Activated CD8-positive, alpha-beta memory T cell treated with anti-CD3 and anti-CD28 coated beads, Interleukin-2, amount 50 U/mL, for 24 hours (primary cell): ENCODE data around the gene CILP2.

Source experiments
- DNase-seq: peaks from one replicate; pipeline ENCODE4 v3.0.0-alpha.2; 2020; ENCODE audit errors: extremely low read depth

CILP2 gene

DNA sequence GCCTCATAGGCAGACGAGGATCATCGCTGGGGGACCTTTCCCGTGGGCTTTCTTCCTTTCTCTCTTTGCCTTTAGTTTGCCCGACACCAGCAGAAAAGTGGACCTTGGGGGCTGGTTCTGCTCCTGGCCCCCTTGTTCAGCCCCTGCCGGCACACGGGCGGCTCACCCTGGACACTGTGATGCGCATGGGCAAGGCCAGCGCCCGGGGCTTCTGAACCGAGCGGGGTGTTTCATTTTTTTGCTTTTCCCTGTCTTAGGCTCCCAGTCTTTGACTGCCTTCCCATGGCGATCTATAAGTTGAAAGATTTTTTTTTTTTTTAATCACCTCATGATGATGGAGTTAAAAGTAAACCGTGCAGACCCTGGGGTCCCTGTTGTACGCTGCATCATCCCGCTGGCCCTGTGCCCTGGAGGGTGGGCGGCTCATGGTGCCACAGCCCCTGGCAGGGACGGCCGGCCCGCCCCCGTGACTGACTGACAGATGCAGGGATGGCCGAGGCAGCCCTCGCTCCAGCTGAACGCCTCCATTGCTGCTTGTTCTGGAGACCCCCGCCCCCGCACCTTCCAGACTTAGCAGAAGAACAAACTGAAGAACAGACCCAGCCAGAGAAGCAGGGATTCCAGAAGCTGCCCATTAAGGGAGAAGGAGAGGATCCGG lies 32.3 kb upstream of the CILP2 start:
- no peak for DNase-seq

DNA sequence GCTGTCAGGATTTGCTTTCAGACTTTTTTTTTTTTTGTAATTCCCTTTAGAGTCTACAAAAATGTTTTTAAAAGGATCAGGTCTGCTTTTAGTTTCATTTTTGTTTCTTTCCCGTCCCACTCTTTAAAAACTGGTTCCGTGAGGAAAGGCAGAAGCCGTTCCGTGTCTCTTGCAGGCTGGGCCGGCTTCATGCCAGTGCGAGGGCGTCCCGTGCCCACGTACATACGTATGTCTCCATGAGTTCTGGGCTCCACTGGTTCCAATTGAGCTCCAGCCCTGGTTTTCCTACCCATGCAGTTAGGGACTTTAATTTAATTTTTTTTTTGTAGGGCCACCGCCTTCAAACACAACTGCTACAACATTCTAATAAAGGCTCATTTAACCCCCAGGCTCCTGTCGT lies 31.5 kb upstream of the CILP2 start:
- DNase-seq, result no peak

DNA sequence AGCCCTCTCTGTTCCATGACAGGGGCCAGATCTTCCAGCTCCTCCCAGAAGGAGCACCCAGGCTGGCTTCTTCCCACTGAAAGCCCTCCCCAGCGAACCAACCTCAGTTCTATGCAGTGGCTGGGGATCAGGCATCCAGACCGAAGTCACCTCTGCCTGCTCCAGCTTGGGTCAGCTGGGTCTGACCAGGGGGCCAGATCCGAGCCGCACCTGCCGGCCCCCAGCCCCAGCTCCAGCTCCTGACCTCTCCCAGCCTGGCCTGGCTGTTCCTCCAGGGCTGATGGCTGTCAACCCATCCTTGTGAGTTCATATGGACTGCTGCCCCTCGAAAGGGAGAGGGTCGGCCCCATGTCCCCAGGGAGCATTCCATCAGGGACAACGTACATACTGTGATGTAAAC lies 30.7 kb upstream of the CILP2 start:
- no peak for DNase-seq

DNA sequence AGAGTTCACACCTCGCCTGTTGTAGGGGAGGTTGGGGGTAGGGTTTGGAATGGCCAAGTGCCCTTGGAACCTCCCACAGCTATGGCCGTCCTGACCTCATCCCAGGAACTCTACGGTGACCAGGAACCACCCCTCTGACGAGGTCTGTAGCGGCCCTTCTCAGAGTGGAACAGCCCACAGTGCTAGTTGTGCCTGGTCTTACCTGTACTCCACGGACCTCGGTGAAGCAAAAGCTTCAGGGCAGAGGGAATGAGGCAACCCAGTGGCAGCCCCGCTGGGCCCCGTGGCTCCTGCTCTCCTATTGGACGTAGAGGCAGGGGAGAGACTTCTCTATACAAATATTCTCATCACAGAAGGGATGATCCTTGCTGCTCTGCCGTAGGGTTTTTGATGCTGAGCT lies 29.8 kb upstream of the CILP2 start:
- DNase-seq, result no peak

DNA sequence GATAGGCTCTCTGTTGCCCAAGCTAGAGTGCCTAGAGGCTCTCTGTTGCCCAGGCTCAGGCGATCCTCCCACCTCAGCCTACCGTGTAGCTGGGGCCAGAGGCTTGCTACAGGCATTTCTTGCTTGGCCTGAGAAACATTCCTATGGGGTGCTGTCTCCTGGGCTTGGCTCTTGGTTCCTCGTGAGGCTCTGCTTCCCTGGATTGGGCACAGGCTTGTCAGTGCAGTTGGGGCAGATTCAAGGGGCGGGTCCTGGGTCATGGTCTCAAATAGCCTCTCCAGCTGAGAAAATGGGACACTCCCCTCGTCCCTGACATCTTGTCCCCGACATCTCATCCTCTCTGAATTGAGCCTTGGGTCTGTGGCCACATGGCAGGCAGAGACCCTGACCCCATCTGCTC lies 27.6 kb upstream of the CILP2 start:
- DNase-seq, result no peak

DNA sequence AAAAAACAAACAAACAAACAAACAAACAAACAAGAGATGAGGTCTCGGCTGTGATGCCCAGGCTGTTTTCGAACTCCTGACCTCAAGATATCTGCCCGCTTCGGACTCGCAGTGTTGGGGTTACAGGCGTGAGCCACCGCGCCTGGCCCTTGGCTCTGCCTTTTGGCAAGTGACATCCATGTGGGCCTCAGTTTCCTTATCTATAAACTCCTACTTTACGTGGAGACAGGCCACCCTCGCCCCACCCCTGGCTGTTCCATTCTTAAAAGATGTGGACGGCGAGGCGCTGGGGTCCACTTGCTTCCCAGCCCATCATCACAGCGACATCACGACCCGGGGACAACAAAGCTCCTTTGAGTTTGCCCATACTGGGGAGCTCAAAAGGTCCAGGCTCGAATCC lies 24.4 kb upstream of the CILP2 start:
- no peak for DNase-seq

DNA sequence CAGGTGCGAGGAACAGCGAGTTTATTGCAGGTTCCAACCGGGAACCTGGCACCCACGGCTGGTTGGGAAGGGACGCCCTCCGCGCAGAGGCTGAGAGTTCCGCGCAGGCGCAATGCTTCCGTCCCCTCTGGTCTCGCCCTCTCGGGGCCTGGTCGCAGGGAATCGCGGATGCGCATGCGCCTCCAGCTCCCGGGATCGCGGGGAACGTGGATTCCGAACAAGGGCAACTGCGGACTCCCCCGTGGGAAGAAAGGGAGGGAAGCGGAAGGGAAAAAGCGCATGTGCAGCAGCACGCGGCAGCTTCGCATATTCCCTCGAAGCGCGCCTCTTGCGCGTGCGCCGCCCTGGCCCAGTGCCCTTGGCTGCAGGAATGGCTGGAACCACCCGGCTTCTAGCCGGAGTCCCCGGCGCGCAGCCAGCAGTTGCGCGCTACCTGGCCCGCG lies 23.8 kb upstream of the CILP2 start:
- DNase-seq, result no peak

DNA sequence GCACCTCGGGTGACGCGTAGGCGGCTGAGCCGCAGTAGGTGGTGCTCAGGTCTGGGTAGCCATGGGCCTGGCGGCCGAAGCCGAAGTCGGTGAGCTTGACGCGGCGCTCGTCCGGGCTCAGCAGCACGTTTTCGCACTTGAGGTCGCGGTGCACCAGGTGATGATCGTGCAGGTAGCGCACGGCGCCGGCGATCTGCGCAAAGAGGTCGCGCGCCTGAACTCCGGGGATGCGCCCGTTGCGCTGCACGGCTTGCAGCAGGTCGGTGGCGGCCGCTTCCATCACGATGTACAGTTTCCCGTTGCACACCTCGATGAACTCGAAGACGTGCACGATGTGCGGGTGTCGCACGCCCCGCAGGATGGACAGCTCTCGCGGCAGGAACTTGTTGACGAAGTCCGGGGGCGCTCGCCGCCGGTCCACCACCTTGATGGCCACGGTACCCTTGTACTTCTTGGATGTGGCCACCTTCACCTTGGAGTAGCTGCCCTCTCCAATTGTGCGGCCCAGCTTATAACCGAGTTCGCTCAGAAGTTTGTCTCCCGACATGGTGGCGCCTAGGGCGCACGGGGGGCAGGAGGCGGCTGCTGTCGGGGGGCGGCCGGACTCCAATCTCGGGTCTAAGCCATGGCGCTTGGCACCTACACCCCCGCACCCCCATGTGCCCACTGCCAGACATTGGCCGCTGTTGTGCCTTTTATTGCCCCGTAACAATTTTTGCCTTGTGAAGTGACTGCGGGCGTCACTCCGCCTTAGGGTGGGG lies 23.0 kb upstream of the CILP2 start, which contains the start of gene TSSK6:
Gene TSSK6, minus strand, starts transcription at position 668 of the 761 bp plus-strand sequence. Its CDS starts 121 bp downstream, at position 547.
- no peak for DNase-seq

DNA sequence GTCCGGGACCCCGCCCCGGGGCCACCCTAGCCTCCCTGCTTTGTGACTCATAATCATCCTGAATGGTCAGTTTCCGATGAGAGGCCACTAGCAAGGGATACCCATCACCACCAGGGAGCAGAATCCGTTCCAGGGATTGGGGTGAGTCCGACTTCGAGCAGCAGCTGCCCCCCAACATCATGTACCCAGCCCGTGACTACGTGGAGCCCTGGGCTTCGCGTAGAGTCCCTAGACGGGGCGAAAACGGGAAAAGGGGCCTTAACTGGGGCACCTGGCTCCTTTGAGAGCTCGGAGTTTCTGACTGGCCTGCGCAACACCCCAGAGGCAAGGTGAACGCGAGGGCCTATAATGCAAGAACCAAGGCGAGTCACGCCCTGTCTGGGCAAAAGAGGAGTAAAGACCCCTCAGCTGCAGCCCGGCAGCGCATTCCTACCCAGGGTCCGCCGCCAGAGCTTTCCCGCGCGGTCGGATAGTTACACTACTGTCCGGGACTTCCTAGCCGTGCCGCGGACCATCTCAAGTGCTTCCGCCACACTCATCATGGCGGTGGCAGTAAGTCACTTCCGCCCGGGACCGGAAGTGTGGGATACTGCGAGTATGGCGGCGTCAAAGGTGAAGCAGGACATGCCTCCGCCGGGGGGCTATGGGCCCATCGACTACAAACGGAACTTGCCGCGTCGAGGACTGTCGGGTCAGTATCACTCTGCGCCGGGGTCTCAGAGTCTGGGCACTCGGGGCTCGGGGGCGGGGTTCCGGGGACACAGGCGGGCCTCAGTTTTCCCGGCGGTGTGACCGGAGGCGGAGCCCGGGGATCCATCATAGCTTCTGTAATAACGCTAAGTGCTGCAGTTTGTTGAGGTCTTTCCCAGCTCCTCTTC lies 22.2 kb upstream of the CILP2 start, which contains the start of gene NDUFA13:
Gene NDUFA13, plus strand, starts transcription at position 584 of the 878 bp plus-strand sequence. Its CDS starts 14 bp downstream, at position 598.
- peak; percentile 83 for DNase-seq

DNA sequence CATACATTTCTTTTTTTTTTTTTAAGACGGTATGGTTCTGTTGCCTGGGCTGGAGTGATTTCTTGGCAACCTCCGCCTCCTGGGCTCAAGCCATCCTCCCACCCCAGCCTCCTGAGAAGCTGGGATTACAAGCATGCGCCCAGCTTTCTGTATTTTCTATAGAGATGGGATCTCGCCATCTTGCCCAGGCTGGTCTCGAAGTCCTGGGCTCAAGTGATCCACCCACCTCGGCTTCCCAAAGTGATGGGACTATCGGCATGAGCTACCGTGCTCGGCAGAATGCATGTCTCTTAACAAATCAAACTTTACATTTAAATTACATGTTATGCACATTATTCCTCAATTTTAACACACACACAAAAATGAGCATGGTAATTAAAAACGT lies 20.8 kb upstream of the CILP2 start:
- no peak for DNase-seq

DNA sequence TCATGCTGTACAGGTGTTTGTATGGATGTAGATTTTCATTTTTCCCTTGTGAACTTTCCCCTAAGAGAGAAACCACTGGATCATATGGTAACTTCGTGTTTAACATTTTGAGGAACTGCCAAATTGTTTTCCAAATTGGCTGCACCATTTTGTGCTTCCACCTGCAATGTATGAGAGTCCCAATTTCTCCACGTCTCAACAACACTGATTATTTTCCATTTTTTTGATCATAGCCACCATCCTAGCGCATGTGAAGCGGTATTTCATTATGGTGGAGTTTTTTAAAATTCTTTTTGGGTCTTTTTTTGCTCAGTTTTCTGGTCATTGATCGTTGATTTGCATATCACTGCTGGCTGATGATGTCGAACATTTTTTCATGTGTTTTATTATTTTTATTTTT lies 17.1 kb upstream of the CILP2 start:
- DNase-seq, result no peak

DNA sequence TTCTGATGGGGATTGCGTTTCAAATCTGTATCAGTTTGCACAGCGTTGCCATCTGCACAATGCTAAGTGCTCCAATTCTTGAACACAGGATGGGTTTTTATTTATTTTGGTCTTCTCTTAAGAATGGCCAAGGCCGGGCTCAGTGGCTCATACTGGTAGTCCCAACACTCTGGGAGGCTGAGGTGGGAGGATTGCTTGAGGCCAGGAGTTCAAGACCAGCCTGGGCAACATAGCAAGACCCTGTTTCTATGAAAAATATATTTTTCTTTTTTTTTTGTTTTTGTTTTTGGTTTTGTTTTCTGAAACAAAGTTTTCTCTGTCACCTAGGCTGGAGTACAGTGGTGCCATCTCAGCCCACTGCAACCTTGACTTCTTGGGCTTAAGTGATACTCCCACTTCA lies 14.9 kb upstream of the CILP2 start:
- no peak for DNase-seq

DNA sequence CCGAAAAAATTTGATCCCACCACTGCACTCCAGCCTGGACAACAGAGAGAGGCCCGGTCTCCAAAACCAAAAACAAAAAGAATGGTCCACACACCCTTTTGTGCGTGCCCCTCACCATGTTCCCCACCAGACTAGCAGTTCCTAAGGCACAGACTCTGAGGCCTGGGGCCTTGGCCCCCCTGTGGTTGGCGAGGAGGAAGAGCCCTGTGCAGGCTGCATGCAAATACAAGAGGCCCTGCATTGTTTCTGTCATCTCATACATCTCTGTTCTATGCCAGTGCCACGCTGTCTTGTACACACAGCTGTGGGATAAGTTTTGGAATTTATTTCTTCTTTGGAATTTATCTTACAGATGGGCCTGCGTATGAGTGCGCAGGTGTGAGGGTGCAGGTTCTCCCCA lies 14.0 kb upstream of the CILP2 start:
- DNase-seq, result no peak

DNA sequence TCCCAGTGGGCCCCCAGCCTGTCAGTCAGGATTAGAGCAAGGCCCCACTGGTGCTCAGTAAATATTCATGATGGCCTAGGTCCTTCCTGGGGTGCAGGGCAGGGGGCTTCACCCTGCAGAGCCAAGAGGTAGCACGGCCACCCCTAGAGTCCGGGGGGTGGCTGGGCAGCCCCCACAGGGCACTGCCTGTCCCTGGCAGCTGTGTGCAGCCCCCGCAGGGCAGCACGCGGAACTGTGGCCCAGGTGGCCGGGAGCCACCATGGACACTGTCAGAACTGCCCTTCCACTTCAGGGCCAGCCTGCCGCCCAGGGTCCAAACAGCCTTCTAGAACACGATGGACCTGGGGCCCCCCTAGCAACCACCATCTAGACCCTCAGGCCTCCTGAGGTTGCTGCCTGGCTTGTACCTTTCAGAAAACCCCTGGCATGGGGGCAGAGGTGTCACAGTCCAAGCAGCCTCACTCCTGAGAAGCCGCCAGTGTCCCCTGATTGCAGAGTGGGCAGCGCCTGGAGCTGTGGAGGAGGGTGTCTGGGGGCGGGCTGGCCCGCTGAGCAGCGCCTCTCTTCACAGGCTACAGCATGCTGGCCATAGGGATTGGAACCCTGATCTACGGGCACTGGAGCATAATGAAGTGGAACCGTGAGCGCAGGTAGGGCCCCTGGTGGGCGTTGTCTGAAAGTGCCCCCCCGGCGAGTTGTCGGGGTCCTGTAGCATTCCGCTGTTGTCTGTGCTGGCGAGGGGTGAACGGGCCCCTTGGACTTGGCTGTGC lies 12.3 kb upstream of the CILP2 start:
- no peak for DNase-seq

DNA sequence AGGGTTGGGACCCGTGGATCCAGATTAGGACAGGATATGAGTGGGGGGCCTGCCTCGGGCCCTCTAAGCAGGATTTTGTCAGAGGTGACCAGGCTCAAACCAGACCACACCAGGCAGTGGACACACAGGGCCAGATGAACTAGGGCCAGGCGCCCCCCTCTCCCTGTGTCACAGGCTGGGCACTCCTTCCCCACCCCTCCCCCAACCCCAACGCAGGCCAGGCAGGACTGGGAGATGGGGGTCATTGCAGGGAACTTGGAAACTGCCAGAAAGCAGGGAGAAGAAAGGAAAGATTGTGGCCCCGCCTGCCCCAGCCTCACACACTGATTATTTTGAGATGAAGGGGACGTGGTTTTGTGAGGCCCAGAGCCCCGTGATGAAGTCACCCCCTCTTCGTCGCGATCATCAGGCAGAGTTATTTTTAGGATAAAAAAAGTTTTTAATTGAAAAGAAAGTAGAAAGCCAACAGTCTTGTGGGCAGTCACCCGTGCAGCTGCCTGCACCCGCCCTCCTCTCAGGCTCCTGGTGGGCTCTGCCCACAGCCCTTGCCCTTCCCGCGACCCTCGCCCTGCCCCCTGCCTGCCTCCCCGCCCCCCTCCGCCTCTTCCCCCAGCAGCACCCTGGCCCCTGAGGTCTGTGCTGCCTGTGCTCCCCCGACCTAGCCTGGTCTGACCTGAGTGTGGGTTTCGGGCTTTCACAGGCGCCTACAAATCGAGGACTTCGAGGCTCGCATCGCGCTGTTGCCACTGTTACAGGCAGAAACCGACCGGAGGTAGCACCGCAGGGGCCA lies 11.3 kb upstream of the CILP2 start:
- DNase-seq, result no peak

DNA sequence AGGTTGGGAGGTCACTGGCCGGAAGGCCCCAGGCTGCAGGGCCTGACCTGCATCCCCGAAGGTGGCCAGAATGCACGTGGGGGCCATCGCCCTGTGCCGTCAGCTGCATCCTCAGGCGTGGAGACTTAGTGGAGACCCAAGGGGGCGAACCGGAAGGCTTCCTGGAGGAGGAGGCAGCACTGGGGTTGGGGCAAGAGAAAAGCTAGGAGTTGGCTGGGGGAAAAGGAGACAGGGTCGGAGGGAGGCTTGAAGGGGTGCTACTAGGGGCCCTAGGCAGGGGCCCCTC lies 10.8 kb upstream of the CILP2 start:
- no peak for DNase-seq

DNA sequence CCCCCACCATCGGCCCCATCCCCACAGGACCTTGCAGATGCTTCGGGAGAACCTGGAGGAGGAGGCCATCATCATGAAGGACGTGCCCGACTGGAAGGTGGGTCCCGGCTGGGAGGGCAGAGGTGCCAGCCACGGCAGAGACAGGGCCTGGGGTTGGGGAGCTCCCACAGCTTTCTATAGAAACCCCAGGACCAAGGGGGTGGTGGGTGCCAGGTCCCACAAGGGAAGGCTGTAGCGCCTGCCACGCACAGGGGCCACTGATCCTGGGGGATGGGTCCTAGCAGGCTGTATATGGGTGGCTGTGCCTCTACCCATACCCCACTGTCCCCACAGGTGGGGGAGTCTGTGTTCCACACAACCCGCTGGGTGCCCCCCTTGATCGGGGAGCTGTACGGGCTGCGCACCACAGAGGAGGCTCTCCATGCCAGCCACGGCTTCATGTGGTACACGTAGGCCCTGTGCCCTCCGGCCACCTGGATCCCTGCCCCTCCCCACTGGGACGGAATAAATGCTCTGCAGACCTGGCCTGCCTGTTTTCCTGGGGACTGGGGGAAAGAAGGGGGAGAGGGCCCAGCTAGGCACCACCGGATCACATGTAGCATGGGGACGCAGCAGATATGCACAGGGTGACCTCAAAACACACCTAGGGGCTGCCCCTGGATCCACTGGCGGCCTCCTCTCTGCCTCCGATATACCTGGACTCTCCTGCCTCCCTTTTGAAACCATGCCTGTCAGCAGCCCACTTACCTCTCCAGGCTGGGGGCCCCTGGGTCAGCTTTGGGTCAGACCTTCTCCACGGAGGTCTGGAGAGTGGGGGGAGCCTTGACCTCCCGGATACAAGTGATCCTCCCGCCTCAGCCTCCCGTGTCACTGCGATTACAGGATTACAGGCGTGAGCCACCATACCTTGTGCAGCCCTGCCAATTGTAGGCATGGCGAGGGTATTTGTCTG lies 10.1 kb upstream of the CILP2 start:
- no peak for DNase-seq

DNA sequence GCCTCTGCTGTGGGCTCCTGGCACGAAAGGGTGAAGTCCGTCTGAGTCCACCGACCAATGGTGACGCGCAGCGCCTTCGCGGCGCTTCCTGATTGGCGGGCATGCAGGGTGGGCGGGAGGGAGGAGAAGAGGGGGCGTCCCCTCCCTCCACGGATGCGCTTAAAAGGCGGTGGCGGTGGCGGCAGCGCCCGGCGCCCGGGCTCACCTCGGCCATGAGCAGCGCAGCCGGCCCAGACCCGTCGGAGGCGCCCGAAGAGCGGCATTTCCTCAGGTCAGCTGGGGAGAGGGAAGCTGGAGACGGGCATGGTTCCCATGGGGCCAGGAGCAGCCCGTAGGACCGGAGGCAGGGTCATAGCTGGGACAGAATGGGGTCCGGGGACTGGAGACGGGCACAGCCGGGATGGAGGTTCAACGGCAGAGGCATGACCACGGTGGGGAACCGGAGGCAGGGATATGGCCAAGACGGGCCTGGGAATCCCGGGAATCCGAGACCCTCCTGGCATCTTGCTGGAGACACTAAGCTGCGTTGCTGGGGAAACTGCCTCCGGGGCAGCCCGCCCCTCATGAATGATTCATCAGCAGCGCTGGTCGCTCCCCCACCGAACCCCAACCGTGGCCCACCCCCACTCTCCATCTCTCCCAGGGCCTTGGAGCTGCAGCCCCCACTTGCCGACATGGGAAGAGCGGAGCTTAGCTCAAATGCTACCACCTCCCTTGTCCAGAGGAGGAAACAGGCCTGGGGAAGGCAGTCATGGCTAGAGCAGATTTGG lies 9.2 kb upstream of the CILP2 start, which contains the start of gene YJEFN3:
Gene YJEFN3, plus strand, starts transcription at position 191 of the 770 bp plus-strand sequence. Its CDS starts 22 bp downstream, at position 213.
- no peak for DNase-seq
